ENCODE data around the gene TEX29.

DNA sequence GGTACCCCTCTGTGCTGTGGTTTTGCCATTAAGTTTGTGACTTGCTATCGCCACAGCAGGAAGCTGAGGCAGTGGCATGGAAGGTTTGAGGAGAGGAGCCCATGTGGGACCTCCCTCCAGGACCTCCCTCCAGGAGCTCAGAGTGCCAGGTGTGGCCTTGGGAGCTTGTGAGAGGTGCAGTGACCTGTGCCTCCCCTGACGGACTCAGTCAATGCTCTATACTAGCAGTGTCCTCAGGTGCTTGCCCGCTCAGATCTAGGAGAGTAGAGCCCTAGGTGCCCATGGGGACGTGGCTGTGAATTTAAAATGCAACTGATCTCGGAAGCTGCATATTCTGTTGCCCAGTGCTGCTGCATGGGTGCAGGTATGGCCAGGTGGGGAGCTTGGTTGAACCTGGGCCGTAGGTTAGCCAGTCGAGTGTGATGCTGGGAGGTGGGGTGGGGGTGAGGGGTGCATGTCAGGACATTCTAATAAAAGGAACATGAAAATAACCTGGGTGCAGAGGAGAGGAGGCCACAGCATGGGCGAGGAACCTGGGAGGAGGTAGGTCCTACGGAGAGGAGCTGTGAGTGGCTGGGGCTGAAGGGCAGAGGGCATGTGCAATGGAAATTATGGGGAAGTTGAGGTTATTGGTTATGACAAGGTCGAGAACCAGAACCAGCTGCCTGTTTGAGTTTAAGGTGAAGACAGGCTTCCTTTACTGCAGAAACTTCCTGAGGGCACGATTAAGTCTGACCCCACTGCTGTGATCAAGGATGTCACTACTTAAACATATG is 41.6 kb downstream of the TEX29 start:
- TF ChIP-seq, protein P1, sequence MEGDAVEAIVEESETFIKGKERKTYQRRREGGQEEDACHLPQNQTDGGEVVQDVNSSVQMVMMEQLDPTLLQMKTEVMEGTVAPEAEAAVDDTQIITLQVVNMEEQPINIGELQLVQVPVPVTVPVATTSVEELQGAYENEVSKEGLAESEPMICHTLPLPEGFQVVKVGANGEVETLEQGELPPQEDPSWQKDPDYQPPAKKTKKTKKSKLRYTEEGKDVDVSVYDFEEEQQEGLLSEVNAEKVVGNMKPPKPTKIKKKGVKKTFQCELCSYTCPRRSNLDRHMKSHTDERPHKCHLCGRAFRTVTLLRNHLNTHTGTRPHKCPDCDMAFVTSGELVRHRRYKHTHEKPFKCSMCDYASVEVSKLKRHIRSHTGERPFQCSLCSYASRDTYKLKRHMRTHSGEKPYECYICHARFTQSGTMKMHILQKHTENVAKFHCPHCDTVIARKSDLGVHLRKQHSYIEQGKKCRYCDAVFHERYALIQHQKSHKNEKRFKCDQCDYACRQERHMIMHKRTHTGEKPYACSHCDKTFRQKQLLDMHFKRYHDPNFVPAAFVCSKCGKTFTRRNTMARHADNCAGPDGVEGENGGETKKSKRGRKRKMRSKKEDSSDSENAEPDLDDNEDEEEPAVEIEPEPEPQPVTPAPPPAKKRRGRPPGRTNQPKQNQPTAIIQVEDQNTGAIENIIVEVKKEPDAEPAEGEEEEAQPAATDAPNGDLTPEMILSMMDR (conservative IDR thresholded peaks at IDR 0.05; ENCODE audit: low read depth, low read length), result no peak
- no peak for TF ChIP-seq EZH2 (IDR thresholded peaks at IDR 0.05; ENCODE audit: borderline replicate concordance, low read depth, low read length, poor library complexity, severe bottlenecking)
